ENCODE measurements around the gene RAI2. TPM values are rescaled to one million over a fixed set of nuclear protein-coding genes. Genes with fewer than 3 reads are reported as not detected.

RAI2 gene
- total RNA-seq, 4 donors from 2014 or later = 21.7 to 35.4 (median 26.8) TPM

DNA sequence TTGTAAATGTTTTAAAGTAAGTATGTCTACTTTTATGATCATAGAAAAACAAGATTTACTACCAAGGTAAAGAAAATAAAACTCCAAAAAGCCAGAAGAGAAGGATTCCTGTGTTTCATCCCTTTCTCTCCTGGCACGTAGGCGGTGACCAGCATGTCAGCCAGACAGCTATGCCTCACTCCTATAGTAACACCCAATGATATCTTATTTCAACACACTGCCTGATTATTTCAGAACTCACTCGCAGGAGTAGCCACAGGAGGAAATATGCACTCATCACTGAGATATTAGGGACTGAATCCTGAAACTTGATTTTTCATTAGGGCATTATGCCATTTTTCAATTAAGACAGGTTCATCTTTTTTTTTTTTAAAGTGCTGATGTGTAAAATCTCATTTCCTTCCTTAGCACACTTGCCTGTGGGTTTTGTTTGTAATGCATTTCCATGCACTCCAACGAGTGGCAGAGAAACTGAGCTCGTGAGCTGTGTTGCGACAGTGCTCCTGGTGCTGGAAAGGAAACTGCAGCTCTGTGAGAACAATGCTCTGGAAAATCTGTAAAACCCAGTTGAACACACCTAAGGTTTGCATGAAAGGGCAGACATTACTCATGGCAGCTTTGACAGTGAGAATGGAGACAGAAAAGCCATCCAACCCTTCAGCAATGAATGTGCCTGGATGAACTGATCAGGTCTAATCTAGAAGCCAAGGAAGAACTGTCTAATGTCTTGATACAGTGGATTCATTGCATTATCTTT lies 18.2 kb downstream of the RAI2 start:
- WGBS, 2 donors (ENCODE audit: low coverage in 1 of 2) = 46 to 58% methylated on average over 4 to 5 of the region's 6 CpGs
- ATAC-seq = peak; percentile 58
- H3K4me1 ChIP-seq = peaks cover 0 to 36% (median 0%) of the 10 kb centered on the region in 3 donors
- H3K27me3 ChIP-seq = no peaks in the 10 kb centered on the region
- no peaks in the 10 kb centered on the region for H3K36me3 ChIP-seq
- H3K9me3 ChIP-seq = no peaks in the 10 kb centered on the region
- no peak for TF ChIP-seq EP300 (IDR thresholded peaks at IDR 0.05)
- H3K4me3 ChIP-seq = no peak overlapping the region
- H3K27ac ChIP-seq = no peak overlapping the region

DNA sequence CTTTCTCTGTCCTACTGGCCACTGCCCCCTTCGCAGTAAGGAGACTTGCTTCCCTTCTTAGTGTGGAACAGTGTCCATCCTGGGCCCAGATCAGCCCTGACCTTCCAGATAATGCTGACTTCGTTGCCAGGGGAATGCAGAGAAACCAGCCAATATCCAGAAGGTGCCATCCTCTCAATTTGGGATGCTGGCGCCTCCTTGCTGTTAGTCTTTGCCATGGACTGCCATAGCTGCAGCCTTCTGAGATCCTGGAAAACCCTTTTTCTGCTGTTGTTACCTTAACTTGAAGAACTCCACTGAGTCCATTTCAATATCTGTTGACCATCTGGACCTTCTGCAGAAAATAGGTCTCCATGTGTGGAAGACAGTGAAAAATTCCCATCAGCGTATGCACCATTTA lies 21.8 kb downstream of the RAI2 start:
- Histone ChIP-seq H3K27me3 (no peaks in the 10 kb centered on the region), H3K4me1 (peaks cover 0 to 17% (median 0%) of the 10 kb centered on the region in 3 donors), H3K9me3 (no peaks in the 10 kb centered on the region), H3K27ac (no peak overlapping the region), H3K4me3 (no peak overlapping the region), H3K36me3 (no peaks in the 10 kb centered on the region)
- TF ChIP-seq POLR2AphosphoS5 (IDR thresholded peaks at IDR 0.05) (no peak), CTCF (IDR thresholded peaks at IDR 0.05) (no peak), POLR2A (IDR thresholded peaks at IDR 0.05) (no peak), EP300 (IDR thresholded peaks at IDR 0.05) (no peak)
- no CpG with 5 or more reads among the region's 4 CpGs for WGBS, 2 donors (ENCODE audit: low coverage in 1 of 2)
- no peak for ATAC-seq

DNA sequence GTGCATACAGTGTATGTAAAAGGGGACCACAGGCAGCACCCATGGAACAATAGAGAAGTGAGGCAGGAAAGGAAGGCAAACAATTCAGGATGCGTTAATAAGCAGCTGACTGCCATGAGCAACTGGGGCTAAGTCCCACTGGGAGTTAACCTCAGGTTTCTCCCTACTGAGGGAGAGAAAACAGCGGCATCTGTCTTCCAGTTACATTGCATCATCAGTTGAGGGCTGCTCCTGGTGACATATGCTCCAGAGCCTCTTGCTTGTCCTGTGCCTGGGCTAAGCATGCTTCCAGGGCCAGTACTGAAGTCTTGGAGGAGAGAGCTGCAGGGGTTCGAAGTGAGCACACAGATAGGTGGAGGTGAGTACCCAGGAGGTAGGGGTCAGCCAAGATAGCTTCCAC lies 24.3 kb downstream of the RAI2 start:
- peak; percentile 42 for ATAC-seq
- H3K36me3 ChIP-seq = no peaks in the 10 kb centered on the region
- no peaks in the 10 kb centered on the region for H3K9me3 ChIP-seq
- H3K27ac ChIP-seq = no peak overlapping the region
- no peak for TF ChIP-seq POLR2A (IDR thresholded peaks at IDR 0.05)
- no peak overlapping the region for H3K4me3 ChIP-seq
- 50% methylated on average over 1 of the region's 3 CpGs; no CpG with 5 or more reads in 1 of the 2 donors for WGBS, 2 donors (ENCODE audit: low coverage in 1 of 2)
- H3K4me1 ChIP-seq = no peaks in the 10 kb centered on the region
- no peaks in the 10 kb centered on the region for H3K27me3 ChIP-seq

- H3K4me3 ChIP-seq = no peak overlapping the region
- no peak overlapping the region for H3K27ac ChIP-seq
- no peaks in the 10 kb centered on the region for H3K36me3 ChIP-seq
- H3K4me1 ChIP-seq = peaks cover 0 to 15% (median 0%) of the 10 kb centered on the region in 3 donors
- WGBS, 2 donors (ENCODE audit: low coverage in 1 of 2) = 31 to 33% methylated on average over 2 of the region's 2 CpGs
- ATAC-seq = no peak
- no peaks in the 10 kb centered on the region for H3K27me3 ChIP-seq
- TF ChIP-seq CTCF (IDR thresholded peaks at IDR 0.05) = no peak
- no peak for TF ChIP-seq POLR2A (IDR thresholded peaks at IDR 0.05)
- TF ChIP-seq EP300 (IDR thresholded peaks at IDR 0.05) = no peak
- no peak for TF ChIP-seq POLR2AphosphoS5 (IDR thresholded peaks at IDR 0.05)
- no peaks in the 10 kb centered on the region for H3K9me3 ChIP-seq
These were observed 27.1 kb downstream of the RAI2 start for GRCh38 chrX:17833954-17834353.

- WGBS, 2 donors (ENCODE audit: low coverage in 1 of 2) = 54 to 88% methylated on average over 3 of the region's 3 CpGs
- ATAC-seq = no peak
- peaks cover 0 to 23% (median 0%) of the 10 kb centered on the region in 3 donors for H3K4me1 ChIP-seq
- no peaks in the 10 kb centered on the region for H3K9me3 ChIP-seq
- TF ChIP-seq CTCF (IDR thresholded peaks at IDR 0.05) (no peak), POLR2AphosphoS5 (IDR thresholded peaks at IDR 0.05) (peak; percentile 31)
- no peaks in the 10 kb centered on the region for H3K27me3 ChIP-seq
- no peak overlapping the region for H3K4me3 ChIP-seq
- no peaks in the 10 kb centered on the region for H3K36me3 ChIP-seq
- peak overlapping the region in 3 of 4 donors; percentile 15 to 74 (median 27) for H3K27ac ChIP-seq
These were observed 29.8 kb downstream of the RAI2 start for GRCh38 chrX:17831255-17831654.

DNA sequence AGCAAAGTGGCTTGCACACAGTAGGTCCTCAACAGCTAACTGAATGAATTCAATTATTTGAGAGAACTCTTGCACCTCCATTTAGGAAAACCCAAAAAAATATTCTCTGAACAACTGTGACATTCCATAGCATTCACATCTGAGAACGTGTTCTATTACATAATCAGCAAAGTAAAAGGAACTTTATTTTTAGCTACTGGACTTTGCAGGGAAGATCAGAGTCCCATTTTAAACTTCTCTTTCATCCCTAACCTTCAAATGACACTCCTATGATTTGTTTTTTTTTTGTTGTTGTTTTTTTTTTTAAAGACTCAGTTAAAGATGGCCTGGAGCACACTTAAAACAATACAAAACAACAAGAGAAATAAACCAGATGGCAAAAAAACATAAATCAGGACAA lies 30.9 kb downstream of the RAI2 start:
- 14 to 15% methylated on average over 1 of the region's 1 CpG for WGBS, 2 donors (ENCODE audit: low coverage in 1 of 2)
- no peak for TF ChIP-seq POLR2A (IDR thresholded peaks at IDR 0.05)
- no peak for TF ChIP-seq POLR2AphosphoS5 (IDR thresholded peaks at IDR 0.05)
- Histone ChIP-seq H3K36me3 (no peaks in the 10 kb centered on the region), H3K27ac (peak overlapping the region in 3 of 4 donors; percentile 50 to 74 (median 59)), H3K9me3 (no peaks in the 10 kb centered on the region), H3K4me3 (no peak overlapping the region), H3K4me1 (peaks cover 0 to 23% (median 0%) of the 10 kb centered on the region in 3 donors), H3K27me3 (no peaks in the 10 kb centered on the region)
- ATAC-seq = no peak
